UCSD-AML1 (cell line): ENCODE data around the gene CLEC2L.
"Not testable (repeated sequence)": the region's sequence is repeated elsewhere in the genome, so short reads cannot be mapped to it uniquely, and the experiment has no call there.

Experiments
- DNase-seq: peaks from one replicate; lab custom pipeline; 2025; ENCODE audit not compliant: unreplicated experiment; lab: John Stamatoyannopoulos, UW

CLEC2L gene

GRCh38 chr7:139553991-139554700 lies 30.7 kb downstream of the CLEC2L start:
- not testable (repeated sequence) for DNase-seq

GRCh38 chr7:139557857-139558581 lies 34.5 kb downstream of the CLEC2L start:
- DNase-seq: no peak

GRCh38 chr7:139559364-139560105 lies 36.0 kb downstream of the CLEC2L start:
- no peak for DNase-seq

GRCh38 chr7:139560199-139560598 lies 36.7 kb downstream of the CLEC2L start:
- DNase-seq: no peak

GRCh38 chr7:139560678-139561077 lies 37.2 kb downstream of the CLEC2L start:
- DNase-seq: no peak

- DNase-seq: no peak
Observed at GRCh38 chr7:139562491-139562890, 39.0 kb downstream of the CLEC2L start.

GRCh38 chr7:139562961-139563565 lies 39.6 kb downstream of the CLEC2L start:
- no peak for DNase-seq

GRCh38 chr7:139563856-139564255 lies 40.4 kb downstream of the CLEC2L start:
- no peak for DNase-seq

GRCh38 chr7:139566075-139566474 lies 42.6 kb downstream of the CLEC2L start:
- no peak for DNase-seq

GRCh38 chr7:139566736-139567646 lies 43.5 kb downstream of the CLEC2L start:
- DNase-seq: no peak

GRCh38 chr7:139567647-139568345 lies 44.3 kb downstream of the CLEC2L start:
- no peak for DNase-seq

GRCh38 chr7:139568346-139568675 lies 44.8 kb downstream of the CLEC2L start:
- DNase-seq: no peak

- DNase-seq: no peak
Observed at GRCh38 chr7:139568813-139569490, 45.5 kb downstream of the CLEC2L start.

GRCh38 chr7:139570119-139570518 lies 46.6 kb downstream of the CLEC2L start:
- DNase-seq: no peak

GRCh38 chr7:139570626-139571025 lies 47.1 kb downstream of the CLEC2L start:
- DNase-seq: no peak

GRCh38 chr7:139571190-139571589 lies 47.7 kb downstream of the CLEC2L start:
- DNase-seq: no peak

- DNase-seq: no peak
Observed at GRCh38 chr7:139571651-139572050, 48.2 kb downstream of the CLEC2L start.

- DNase-seq: no peak
Observed at GRCh38 chr7:139572071-139572470, 48.6 kb downstream of the CLEC2L start.

- DNase-seq: no peak
Observed at GRCh38 chr7:139572704-139573385, 49.4 kb downstream of the CLEC2L start.
